H1 (cell line): ENCODE data around the gene STIM2. TPM values are rescaled to one million over a fixed set of nuclear protein-coding genes. Genes with fewer than 3 reads are reported as not detected.

Source experiments
- CTCF ChIA-PET: fragments of 300-600 bp; sonication (Branson Sonifier 250); formaldehyde crosslinking; loops from one replicate; lab custom pipeline; 2021; ENCODE audit not compliant: partially characterized antibody; lab: Charles Lee
- POLR2A ChIA-PET: fragments of 300-600 bp; sonication (Branson Sonifier 250); formaldehyde crosslinking; loops from one replicate; lab custom pipeline; 2021; ENCODE audit warnings: inconsistent platforms; ENCODE audit not compliant: partially characterized antibody; lab: Charles Lee
- DNase-seq, 2 experiments: peaks; one replicate each; pipeline versions ENCODE4 v3.0.0 to v3.0.0-alpha.2; 2010 to 2022; ENCODE audit warnings: low spot score in 2 of 2, low read depth in 1 of 2, mixed read lengths in 1 of 2
- FAIRE-seq: peaks from 2 replicates; lab custom pipeline; 2011; peaks lifted over from hg19 to GRCh38; lab: Jason Lieb, UNC
- H2AFZ ChIP-seq: 2 replicates; pipeline ENCODE4 v1.8.1; 2012; ENCODE audit warnings: low read length, inconsistent platforms
- H2AK5ac ChIP-seq: 2 replicates; pipeline ENCODE4 v1.6.1; 2013; ENCODE audit warnings: low read depth, low read length
- H2BK120ac ChIP-seq: replicated peaks from 2 replicates; pipeline ENCODE3; 2013; ENCODE audit warnings: low read depth, low read length, inconsistent platforms
- H2BK12ac ChIP-seq: 2 replicates; pipeline ENCODE4 v1.6.1; 2013; ENCODE audit warnings: low read depth, low read length
- H2BK15ac ChIP-seq: 2 replicates; pipeline ENCODE4 v1.6.1; 2013; ENCODE audit warnings: low read length
- H2BK20ac ChIP-seq: 2 replicates; pipeline ENCODE4 v1.6.1; 2013; ENCODE audit warnings: low read length
- H2BK5ac ChIP-seq: 2 replicates; pipeline ENCODE4 v1.6.1; 2013; ENCODE audit warnings: low read depth, low read length
- H3K14ac ChIP-seq: 2 replicates; pipeline ENCODE4 v1.6.1; 2013; ENCODE audit warnings: inconsistent platforms; ENCODE audit not compliant: insufficient read length
- H3K18ac ChIP-seq: 2 replicates; pipeline ENCODE4 v1.6.1; 2013; ENCODE audit warnings: low read length; ENCODE audit errors: extremely low read depth
- H3K23ac ChIP-seq: 2 replicates; pipeline ENCODE4 v1.6.1; 2013; ENCODE audit warnings: inconsistent platforms; ENCODE audit not compliant: insufficient read length
- H3K23me2 ChIP-seq: 2 replicates; pipeline ENCODE4 v1.6.1; 2013; ENCODE audit warnings: low read depth, low read length
- H3K27ac ChIP-seq: 2 replicates; pipeline ENCODE4 v1.6.1; 2011; ENCODE audit warnings: low read depth, low read length, inconsistent platforms
- H3K27me3 ChIP-seq, 4 experiments: replicated peaks in 1 of 4; 1 replicate in 1 of 4; 2 replicates in 3 of 4; pipeline versions ENCODE4 v1.6.1 to v1.8.1; 2011 to 2013; ENCODE audit warnings: low read length in 3 of 4, mild to moderate bottlenecking in 3 of 4, inconsistent platforms in 2 of 4, mixed read lengths in 2 of 4, moderate library complexity in 1 of 4; ENCODE audit not compliant: control insufficient read depth in 3 of 4, insufficient read depth in 3 of 4; ENCODE audit errors: extremely low read depth in 1 of 4
- H3K36me3 ChIP-seq, 4 experiments: 2 replicates each; pipeline versions ENCODE4 v1.6.1 to v1.8.1; 2011 to 2013; ENCODE audit warnings: mild to moderate bottlenecking in 4 of 4, low read length in 3 of 4, moderate library complexity in 2 of 4, control low read depth in 1 of 4, inconsistent platforms in 1 of 4; ENCODE audit not compliant: insufficient read depth in 4 of 4, control insufficient read depth in 2 of 4
- H3K4ac ChIP-seq: replicated peaks from 2 replicates; pipeline ENCODE3; 2013; ENCODE audit warnings: low read length, low read depth, mixed read lengths, inconsistent platforms; ENCODE audit not compliant: insufficient read length
- H3K4me1 ChIP-seq, 4 experiments: replicated peaks in 1 of 4; 1 replicate in 1 of 4; 2 replicates in 3 of 4; pipeline versions ENCODE4 v1.6.1 to v1.8.1; 2011 to 2013; ENCODE audit warnings: low read length in 3 of 4, inconsistent platforms in 2 of 4, mixed read lengths in 1 of 4; ENCODE audit not compliant: insufficient read depth in 4 of 4, control insufficient read depth in 3 of 4
- H3K4me2 ChIP-seq, 2 experiments: 2 replicates each; pipeline versions ENCODE4 v1.6.1 to v1.8.1; 2011 to 2013; ENCODE audit warnings: low read depth in 2 of 2, low read length in 2 of 2, control low read depth in 1 of 2, inconsistent platforms in 1 of 2, mild to moderate bottlenecking in 1 of 2; ENCODE audit not compliant: insufficient read depth in 1 of 2
- H3K4me3 ChIP-seq, 4 experiments: fragments of 200-600, 300-600 bp in 1 of 4; sonication (generic), shearing (Covaris generic), sonication (Bioruptor Twin) in 1 of 4; 2 replicates each; pipeline versions ENCODE4 v1.5.1 to v1.8.1; 2011 to 2016; ENCODE audit warnings: low read length in 4 of 4, low read depth in 3 of 4, control low read depth in 2 of 4, inconsistent platforms in 2 of 4, mild to moderate bottlenecking in 2 of 4, mixed read lengths in 1 of 4, moderate library complexity in 1 of 4; ENCODE audit not compliant: insufficient read depth in 2 of 4; ENCODE audit errors: extremely low read depth in 1 of 4
- H3K56ac ChIP-seq: replicated peaks from 2 replicates; pipeline ENCODE3; 2013; ENCODE audit warnings: low read depth, mild to moderate bottlenecking, mixed read lengths, low read length, inconsistent platforms; ENCODE audit not compliant: insufficient read length
- H3K79me1 ChIP-seq: 2 replicates; pipeline ENCODE4 v1.6.1; 2013; ENCODE audit warnings: low read depth, low read length, control low read depth
- H3K79me2 ChIP-seq, 2 experiments: 2 replicates each; pipeline versions ENCODE4 v1.6.1 to v1.8.1; 2012 to 2013; ENCODE audit warnings: low read length in 2 of 2, mild to moderate bottlenecking in 2 of 2, inconsistent platforms in 1 of 2; ENCODE audit not compliant: insufficient read depth in 2 of 2, control insufficient read depth in 1 of 2
- H3K9ac ChIP-seq, 4 experiments: replicated peaks in 1 of 4; 1 replicate in 1 of 4; 2 replicates in 3 of 4; pipeline versions ENCODE4 v1.6.1 to v1.8.1; 2011 to 2013; ENCODE audit warnings: low read depth in 3 of 4, low read length in 3 of 4, control low read depth in 2 of 4, mild to moderate bottlenecking in 2 of 4, moderate library complexity in 2 of 4, inconsistent platforms in 1 of 4; ENCODE audit errors: extremely low read depth in 1 of 4
- H3K9me3 ChIP-seq, 2 experiments: 2 replicates each; pipeline versions ENCODE4 v1.6.1 to v1.8.1; 2012 to 2013; ENCODE audit warnings: mild to moderate bottlenecking in 2 of 2, moderate library complexity in 2 of 2, control low read depth in 1 of 2, inconsistent platforms in 1 of 2, low read depth in 1 of 2, low read length in 1 of 2, mixed read lengths in 1 of 2; ENCODE audit not compliant: insufficient read depth in 2 of 2
- H4K20me1 ChIP-seq, 2 experiments: replicated peaks in 1 of 2; 2 replicates each; pipeline versions ENCODE3 to v1.8.1; 2011 to 2013; ENCODE audit warnings: inconsistent platforms in 2 of 2, low read length in 2 of 2, mild to moderate bottlenecking in 1 of 2; ENCODE audit not compliant: insufficient read depth in 2 of 2, control insufficient read depth in 1 of 2
- H4K5ac ChIP-seq: 2 replicates; pipeline ENCODE4 v1.6.1; 2013; ENCODE audit warnings: low read length, low read depth, mixed read lengths, inconsistent platforms; ENCODE audit not compliant: insufficient read length
- H4K8ac ChIP-seq: 2 replicates; pipeline ENCODE4 v1.8.0; 2013; ENCODE audit warnings: mild to moderate bottlenecking, moderate library complexity, low read length, inconsistent platforms; ENCODE audit not compliant: insufficient read depth; ENCODE audit errors: extremely low read depth
- H4K91ac ChIP-seq: replicated peaks from 2 replicates; pipeline ENCODE3; 2013; ENCODE audit warnings: low read length, mixed read lengths, inconsistent platforms; ENCODE audit not compliant: insufficient read length
- CBX5 ChIP-seq: fragments of 300-800, 300-1000 bp; sonication (generic); IDR thresholded peaks from 2 replicates; pipeline ENCODE4 v1.7.1; 2016; ENCODE audit warnings: antibody characterized with exemption, low read length, low read depth
- CTBP2 ChIP-seq: IDR thresholded peaks from 2 replicates; pipeline ENCODE4 v1.7.0; 2011; ENCODE audit warnings: borderline replicate concordance, mild to moderate bottlenecking, moderate library complexity, mixed read lengths, low read length; ENCODE audit not compliant: insufficient read depth, insufficient read length
- CTCF ChIP-seq, 3 experiments: IDR thresholded peaks; 1 replicate in 2 of 3; 2 replicates in 1 of 3; pipeline versions ENCODE4 v1.5.1 to v1.6.1; 2011; ENCODE audit warnings: low read length in 3 of 3, mild to moderate bottlenecking in 3 of 3, inconsistent platforms in 2 of 3, low read depth in 1 of 3, moderate library complexity in 1 of 3; ENCODE audit not compliant: insufficient read depth in 1 of 3; ENCODE audit errors: control extremely low read depth in 1 of 3
- MAX ChIP-seq: IDR thresholded peaks from 2 replicates; pipeline ENCODE4 v1.6.1; 2012; ENCODE audit warnings: inconsistent platforms
- SP1 ChIP-seq: IDR thresholded peaks from 2 replicates; pipeline ENCODE4 v1.6.1; 2011; ENCODE audit warnings: low read depth, low read length
- WGBS, 2 experiments: shearing (Covaris generic) in 1 of 2; methylation state at CpG; one replicate each; pipeline versions ENCODE4 v1.1.6 to v1.1.7; 2013 to 2015; ENCODE audit warnings: low lambda C conversion rate in 2 of 2, mixed read lengths in 2 of 2, inconsistent platforms in 1 of 2, low coverage in 1 of 2, missing lambda C conversion rate in 1 of 2; ENCODE audit not compliant: insufficient replicate concordance in 2 of 2, insufficient coverage in 1 of 2, insufficient read length in 1 of 2; ENCODE audit errors: extremely low coverage in 1 of 2, missing lambda C conversion rate in 1 of 2; 5-methylcytosine and 5-hydroxymethylcytosine counted together
- polyA plus RNA-seq, 7 experiments: library from polyadenylated mRNA; depleted of rRNA in 3 of 7; stranded (reverse) in 5 of 7; unstranded in 2 of 7; fragments of >200 nt in 5 of 7; fragments of 200-250 nt in 2 of 7; gene quantifications; 1 replicate in 5 of 7; 2 replicates in 1 of 7; 4 replicates in 1 of 7; pipeline versions ENCODE4 v1.2.1 to v1.2.3, GENCODE V29; 2011 to 2013; ENCODE audit warnings: missing spikeins in 2 of 7, mixed read lengths in 2 of 7
- total RNA-seq: library from RNA; stranded (reverse); fragmentation: NEBNext Ultra II Directional; extraction: Animal tissue kit (Norgen Biotek cat#: 25700); gene quantifications from 2 replicates; pipeline ENCODE4 v1.2.1, GENCODE V29; 2021

Gene STIM2
- total and polyA plus RNA-seq, 2 of the 8 experiments (the other 6 are each of a cell fraction or from before 2014, with no cell fraction given): 22.9 to 23.0 TPM

GRCh38 chr4:27058819-27059406 lies 198.3 kb downstream of the STIM2 start:
- Histone ChIP-seq H3K56ac (no peak overlapping the region), H2BK12ac (no peak overlapping the region), H3K23ac (no peak overlapping the region), H2BK120ac (no peak overlapping the region), H3K4me1 (peaks cover 0 to 4% (median 0%) of the 10 kb centered on the region in 4 experiments; a peak in 1 of 7 replicates), H3K14ac (no peak overlapping the region), H2AK5ac (no peak overlapping the region), H3K4me3 (no peak overlapping the region), H3K9ac (no peak overlapping the region), H2AFZ (no peak overlapping the region), H3K4me2 (no peak overlapping the region), H3K9me3 (no peaks in the 10 kb centered on the region), H3K4ac (no peak overlapping the region), H3K27ac (no peak overlapping the region), H3K18ac (no peak overlapping the region), H3K27me3 (no peaks in the 10 kb centered on the region), H3K79me2 (no peaks in the 10 kb centered on the region), H3K23me2 (no peaks in the 10 kb centered on the region), H4K5ac (no peak overlapping the region), H4K91ac (no peak overlapping the region), H2BK5ac (no peak overlapping the region; the same call in 1 of the 2 replicates), H3K79me1 (no peaks in the 10 kb centered on the region), H3K36me3 (no peaks in the 10 kb centered on the region), H2BK15ac (no peak overlapping the region), H4K8ac (no peak overlapping the region), H2BK20ac (no peak overlapping the region), H4K20me1 (no peaks in the 10 kb centered on the region)
- ChIA-PET POLR2A (no interaction called here), CTCF (interaction anchor here (0.5 to 2.1 kb wide), 8 partner anchors 9 to 304 kb away, joined by 3 to 7 read pairs (median 4); no protein-coding TSS in a partner anchor)
- WGBS, 2 experiments: 52% methylated on average over 5 of the region's 5 CpGs; no CpG with 5 or more reads in 1 of the 2 experiments
- no peak for TF ChIP-seq CTBP2
- TF ChIP-seq SP1: no peak
- no peak for TF ChIP-seq MAX
- TF ChIP-seq CTCF (IDR thresholded peaks at IDR 0.05; ENCODE audit: control extremely low read depth in 1 of 3, insufficient read depth in 1 of 3, low read depth in 1 of 3, low read length in 3 of 3): peak in 1 of 3 experiments; percentile 9; a peak in 1 of 4 replicates
- TF ChIP-seq CBX5: no peak
- peak in 1 of 2 experiments; percentile 20 for DNase-seq
- FAIRE-seq: no peak
